Kidney tubule cell (primary cell): Measurements from ENCODE around the gene CD180.
"Not testable (repeated sequence)": the region's sequence is repeated elsewhere in the genome, so short reads cannot be mapped to it uniquely, and the experiment has no call there.

Source experiments
- DNase-seq: peaks from one replicate; pipeline ENCODE4 v3.0.0-alpha.2; 2018; ENCODE audit warnings: low spot score

CD180 gene

GRCh38 chr5:67188274-67189078, 8.1 kb downstream of the CD180 start:
- DNase-seq, result no peak

GRCh38 chr5:67187006-67187715, 9.4 kb downstream of the CD180 start:
- no peak for DNase-seq

GRCh38 chr5:67183859-67184258, 12.7 kb downstream of the CD180 start:
- no peak for DNase-seq

- DNase-seq, result peak; percentile 83
Measured at GRCh38 chr5:67182301-67182790, 14.3 kb downstream of the CD180 start.

GRCh38 chr5:67181648-67182221, 14.9 kb downstream of the CD180 start:
- no peak for DNase-seq

- no peak for DNase-seq
Measured at GRCh38 chr5:67179697-67180361, 16.8 kb downstream of the CD180 start.

- DNase-seq, result no peak
Measured at GRCh38 chr5:67178966-67179365, 17.6 kb downstream of the CD180 start.

- DNase-seq, result no peak
Measured at GRCh38 chr5:67178085-67178484, 18.5 kb downstream of the CD180 start.

GRCh38 chr5:67176936-67177335, 19.7 kb downstream of the CD180 start:
- DNase-seq, result no peak

- peak; percentile 61 for DNase-seq
Measured at GRCh38 chr5:67173959-67174358, 22.6 kb downstream of the CD180 start.

- DNase-seq, result not testable (repeated sequence)
Measured at GRCh38 chr5:67173351-67173750, 23.2 kb downstream of the CD180 start.

GRCh38 chr5:67170767-67171166, 25.8 kb downstream of the CD180 start:
- DNase-seq, result no peak

GRCh38 chr5:67168069-67168468, 28.5 kb downstream of the CD180 start:
- no peak for DNase-seq

- peak; percentile 8 for DNase-seq
Measured at GRCh38 chr5:67166460-67167285, 29.9 kb downstream of the CD180 start.

- DNase-seq, result peak; percentile 69
Measured at GRCh38 chr5:67165526-67166459, 30.8 kb downstream of the CD180 start.

- no peak for DNase-seq
Measured at GRCh38 chr5:67164856-67165525, 31.6 kb downstream of the CD180 start.

GRCh38 chr5:67163863-67164595, 32.6 kb downstream of the CD180 start:
- no peak for DNase-seq

- no peak for DNase-seq
Measured at GRCh38 chr5:67163231-67163756, 33.3 kb downstream of the CD180 start.

- DNase-seq, result no peak
Measured at GRCh38 chr5:67161767-67162166, 34.8 kb downstream of the CD180 start.
